Activated CD4-positive, alpha-beta T cell treated with anti-CD3 and anti-CD28 coated beads, Interleukin-10, Interleukin-2, amounts not matched to agents 100 ng/mL and 50 ng/mL, durations not matched to agents 16 hours and 8 hours (primary cell): ENCODE data around the gene HIRA.
"Not testable (repeated sequence)": the region's sequence is repeated elsewhere in the genome, so short reads cannot be mapped to it uniquely, and the experiment has no call there.

Source experiments
- DNase-seq: peaks from one replicate; pipeline ENCODE4 v3.0.0-alpha.2; 2020

Gene HIRA

GRCh38 chr22:19320136-19320535 is 111.4 kb downstream of the HIRA start:
- not testable (repeated sequence) for DNase-seq

- no peak for DNase-seq
Measured at GRCh38 chr22:19319281-19319680, 112.3 kb downstream of the HIRA start.

DNA sequence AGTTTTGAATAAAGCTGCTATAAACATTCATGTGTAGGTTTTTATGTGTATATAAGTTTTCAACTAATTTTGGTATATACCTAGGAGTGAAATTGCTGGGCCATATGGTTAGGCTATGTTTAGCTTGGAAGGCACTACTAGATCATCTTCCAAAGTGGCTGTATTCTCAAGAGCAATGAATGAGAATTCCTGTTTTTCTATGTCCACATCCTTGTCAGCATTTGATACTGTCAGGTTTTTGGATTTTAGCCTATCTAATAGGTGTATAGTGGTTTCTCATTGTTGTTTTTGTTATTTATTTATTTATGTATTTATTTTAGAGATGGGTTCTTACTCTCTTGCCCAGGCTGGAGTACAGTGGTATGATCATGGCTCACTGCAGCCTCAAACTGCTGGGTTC is 113.7 kb downstream of the HIRA start:
- DNase-seq: no peak

DNA sequence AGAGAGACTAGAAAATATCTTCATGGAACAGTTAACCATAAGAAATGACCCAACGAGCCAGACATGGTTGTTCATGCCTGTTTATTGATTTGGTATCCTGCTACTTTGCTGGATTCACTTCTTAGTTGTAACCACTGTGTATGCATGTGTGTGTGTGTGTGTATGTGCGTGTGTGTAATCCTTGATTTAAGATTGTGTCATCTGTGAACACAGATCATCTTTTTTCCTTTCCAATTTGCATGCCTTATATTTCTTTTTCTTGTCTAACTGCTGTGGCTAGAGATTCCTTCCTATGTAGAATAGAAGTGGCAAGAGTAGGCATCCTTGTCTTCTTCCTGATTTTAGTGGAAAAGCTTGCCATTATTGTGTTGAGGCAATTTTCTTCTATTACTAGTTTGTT is 123.7 kb downstream of the HIRA start:
- no peak for DNase-seq

DNA sequence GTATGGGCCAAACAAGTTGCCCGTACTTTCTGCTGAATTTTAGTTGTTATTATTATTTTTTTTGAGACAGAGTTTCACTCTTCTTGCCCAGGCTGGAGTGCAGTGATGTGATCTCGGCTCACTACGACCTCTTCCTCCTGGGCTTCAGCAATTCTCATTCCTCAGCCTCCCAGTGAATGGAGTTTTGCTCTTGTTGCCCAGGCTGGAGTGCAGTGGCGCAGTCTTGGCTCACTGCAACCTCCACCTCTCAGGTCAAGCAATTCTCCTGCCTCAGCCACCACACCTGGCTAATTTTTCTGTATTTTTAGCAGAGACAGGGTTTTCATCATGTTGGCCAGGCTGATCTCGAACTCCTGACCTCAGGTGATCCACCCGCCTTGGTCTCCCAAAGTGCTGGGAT is 125.0 kb downstream of the HIRA start:
- not testable (repeated sequence) for DNase-seq

DNA sequence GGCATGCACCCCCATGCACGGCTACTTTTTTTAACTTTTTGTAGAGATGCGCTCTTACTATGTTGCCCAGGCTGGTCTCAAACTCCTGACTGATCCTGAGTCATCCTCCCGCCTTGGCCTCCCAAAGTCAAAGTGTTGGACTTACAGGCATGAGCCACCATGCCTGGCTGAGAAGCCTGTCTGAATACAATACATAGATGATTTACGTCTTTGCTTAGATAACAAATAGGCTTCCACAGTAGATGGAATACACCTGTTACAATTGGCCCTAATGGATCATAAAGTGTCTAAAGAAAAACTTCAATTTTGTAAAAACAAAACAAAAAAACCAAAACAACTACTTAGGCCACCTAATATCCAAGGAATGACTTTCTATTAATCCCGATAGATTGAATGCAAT is 127.0 kb downstream of the HIRA start:
- DNase-seq: no peak

DNA sequence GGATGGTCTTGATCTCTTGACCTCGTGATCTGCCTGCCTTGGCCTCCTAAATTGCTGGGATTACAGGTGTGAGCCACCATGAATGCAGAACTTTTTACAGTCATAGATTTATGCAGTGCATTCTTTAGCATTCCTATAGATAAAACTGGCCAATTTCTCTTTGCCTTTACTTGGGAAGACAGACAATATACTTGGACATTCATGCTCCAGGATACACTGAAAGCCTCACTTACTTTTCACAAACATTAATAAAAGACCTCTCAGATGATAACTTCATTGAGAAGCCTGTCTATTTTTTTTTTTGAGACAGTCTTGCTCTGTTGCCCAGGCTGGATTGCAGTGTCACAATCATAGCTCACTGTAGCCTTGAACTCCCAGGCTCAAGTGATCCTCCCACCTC is 127.7 kb downstream of the HIRA start:
- no peak for DNase-seq

DNA sequence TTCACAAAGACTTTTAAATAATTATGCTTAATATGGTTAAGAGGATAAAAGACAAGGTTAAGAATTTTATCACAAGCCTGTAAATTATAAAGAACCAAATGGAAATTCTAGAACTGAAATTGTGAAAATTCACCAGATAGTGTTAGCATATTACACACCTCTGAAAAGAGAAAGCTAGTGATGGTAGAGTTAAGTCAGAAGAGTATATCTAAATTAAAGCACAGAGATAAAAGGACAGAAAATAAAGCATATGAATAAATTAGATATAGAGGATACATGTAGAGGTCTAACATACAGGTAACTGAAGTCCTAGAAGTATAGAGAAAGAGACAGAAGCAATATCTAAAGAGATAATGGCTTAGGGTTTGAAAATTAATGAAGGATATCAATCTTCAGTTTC is 135.8 kb downstream of the HIRA start:
- no peak for DNase-seq

DNA sequence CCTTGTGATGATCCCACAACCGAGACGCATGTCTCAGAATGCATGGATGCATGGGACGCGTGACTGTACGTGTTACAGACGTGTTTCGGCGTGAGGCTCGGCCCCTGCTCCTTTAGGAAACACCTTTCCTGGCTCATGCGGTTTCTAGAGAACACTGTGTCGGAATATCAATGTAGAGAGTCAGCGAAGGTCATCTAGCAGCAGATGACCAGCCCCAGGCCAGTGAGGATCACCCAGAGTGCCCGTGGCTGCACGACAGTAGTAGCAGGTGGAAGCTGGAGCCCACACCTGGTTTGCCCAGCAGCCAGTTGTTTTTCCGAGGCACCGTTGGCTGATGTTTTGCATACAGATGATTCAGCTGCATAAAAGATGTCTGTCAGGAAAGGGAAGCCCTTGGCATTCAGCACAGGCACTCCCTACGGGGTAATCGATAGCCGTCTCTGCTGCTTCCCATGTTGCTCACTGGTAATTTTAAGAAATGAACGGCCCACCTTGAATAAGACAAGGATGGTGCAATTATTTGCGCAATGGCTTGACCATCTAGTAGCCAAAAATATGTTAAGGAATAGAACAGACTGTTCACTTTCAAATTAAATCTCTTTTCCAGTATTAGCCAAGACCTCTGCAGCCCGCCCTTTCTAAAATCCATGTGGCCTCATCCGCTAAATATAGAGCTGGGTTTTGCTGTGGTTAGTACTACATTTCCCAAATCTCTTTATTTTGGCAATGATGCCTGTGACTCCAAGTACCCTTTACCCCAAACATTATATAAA is 138.9 kb downstream of the HIRA start:
- DNase-seq: no peak

DNA sequence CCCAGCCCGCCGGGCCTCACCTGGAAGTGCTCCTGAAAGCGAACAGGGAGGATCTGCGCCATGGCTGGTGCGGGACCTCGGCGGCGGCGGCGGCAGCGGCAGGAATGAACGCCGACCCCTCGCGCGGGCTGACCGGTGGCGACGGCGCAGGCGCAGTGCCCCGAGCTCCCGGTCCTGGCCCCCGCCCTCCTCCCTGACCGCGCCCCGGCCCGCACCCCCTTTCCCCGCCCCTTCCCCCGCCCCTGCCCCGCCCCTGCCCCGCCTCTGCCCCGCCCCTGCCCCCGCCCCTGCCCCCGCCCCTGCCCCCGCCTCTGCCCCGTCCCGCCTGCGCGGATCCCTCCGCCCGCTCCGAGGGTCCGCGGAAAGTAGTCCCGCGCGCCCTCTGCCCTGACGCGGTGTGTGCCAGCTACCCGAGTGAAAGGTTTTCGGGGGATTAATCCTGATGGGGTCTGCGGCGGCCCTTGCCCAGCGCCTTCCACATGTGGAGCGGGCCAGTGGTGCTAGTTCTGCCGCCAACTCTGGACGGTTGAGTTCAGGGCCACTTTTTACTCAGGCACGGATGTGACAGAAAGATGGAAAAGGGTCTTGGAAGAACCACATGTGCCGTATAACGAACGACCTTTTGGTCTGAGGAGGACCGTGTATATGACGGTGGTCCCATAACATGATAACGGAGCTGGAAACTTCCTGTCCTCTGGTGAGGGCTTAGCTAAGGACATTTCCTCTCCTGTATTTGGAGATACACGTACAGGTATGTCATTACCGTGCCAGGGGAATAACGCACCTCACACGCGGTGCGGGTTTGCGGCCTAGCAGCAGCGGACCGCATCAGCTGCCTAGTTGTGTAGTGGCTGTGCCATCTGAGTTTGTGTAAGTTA is 139.7 kb downstream of the HIRA start, which contains the start of gene CLTCL1:
Gene CLTCL1 (minus strand): TSS at position 140 of the 878 bp plus-strand sequence. CDS start 78 bp downstream, at position 62.
- DNase-seq: peak; percentile 77

GRCh38 chr22:19291218-19291579 is 140.3 kb downstream of the HIRA start:
- DNase-seq: peak; percentile 10

DNA sequence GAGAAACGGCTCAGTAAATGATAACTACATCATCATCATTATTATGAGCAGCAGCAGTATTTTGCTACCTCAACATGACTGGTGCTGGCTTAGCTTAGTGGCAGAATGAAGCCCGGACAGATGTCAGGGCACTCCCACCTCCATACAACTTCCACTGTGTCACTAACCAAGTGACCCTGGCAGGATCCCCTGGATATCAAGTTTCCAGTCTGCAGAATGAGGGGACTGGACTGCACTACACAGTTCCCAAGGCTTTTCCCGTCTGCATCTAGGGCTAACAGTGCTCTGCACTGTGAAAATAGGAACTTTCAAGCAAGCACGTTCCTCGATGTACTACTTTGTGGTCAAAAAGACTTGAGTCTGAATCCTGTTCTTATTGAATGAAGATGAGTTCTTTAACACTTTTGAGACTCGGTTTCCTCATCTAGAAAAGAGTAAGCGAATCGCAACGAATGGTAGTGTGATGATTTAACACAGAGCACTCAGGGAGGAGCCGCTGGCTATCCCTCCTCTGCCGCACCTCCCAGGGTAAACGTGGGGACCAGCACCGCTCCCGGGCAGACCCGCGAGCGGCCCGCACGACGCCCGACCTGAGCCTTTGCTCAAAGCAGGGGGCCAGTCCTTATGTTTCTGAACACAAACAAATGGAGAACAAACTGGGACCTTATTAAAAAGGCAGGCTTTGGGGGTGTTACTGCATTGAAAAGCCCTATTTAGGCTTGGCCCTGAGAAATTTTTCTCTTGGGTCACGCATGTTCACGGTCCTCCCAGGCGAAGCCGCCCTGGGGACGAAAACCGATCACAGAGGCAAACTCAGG is 140.9 kb downstream of the HIRA start:
- DNase-seq: no peak

GRCh38 chr22:19289475-19290161 is 141.9 kb downstream of the HIRA start:
- DNase-seq: peak; percentile 18

DNA sequence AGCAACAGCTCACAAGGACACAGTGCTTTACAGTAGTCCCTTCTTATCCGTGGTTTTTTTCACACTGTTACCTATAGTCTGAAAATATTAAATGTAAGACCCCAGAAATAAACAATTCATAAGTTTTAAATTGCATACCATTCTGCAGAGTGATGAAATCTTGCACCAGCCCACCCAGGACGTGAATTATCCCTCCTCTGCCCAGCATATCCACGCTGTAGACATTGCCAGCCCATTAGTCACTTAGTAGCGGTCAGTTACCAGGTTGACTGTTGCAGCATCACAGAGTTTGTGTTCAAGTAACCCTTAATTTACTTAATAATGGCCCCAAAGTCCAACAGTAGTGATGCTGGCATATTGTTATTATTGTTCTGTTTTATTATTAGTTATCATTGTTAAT is 143.6 kb downstream of the HIRA start:
- no peak for DNase-seq

DNA sequence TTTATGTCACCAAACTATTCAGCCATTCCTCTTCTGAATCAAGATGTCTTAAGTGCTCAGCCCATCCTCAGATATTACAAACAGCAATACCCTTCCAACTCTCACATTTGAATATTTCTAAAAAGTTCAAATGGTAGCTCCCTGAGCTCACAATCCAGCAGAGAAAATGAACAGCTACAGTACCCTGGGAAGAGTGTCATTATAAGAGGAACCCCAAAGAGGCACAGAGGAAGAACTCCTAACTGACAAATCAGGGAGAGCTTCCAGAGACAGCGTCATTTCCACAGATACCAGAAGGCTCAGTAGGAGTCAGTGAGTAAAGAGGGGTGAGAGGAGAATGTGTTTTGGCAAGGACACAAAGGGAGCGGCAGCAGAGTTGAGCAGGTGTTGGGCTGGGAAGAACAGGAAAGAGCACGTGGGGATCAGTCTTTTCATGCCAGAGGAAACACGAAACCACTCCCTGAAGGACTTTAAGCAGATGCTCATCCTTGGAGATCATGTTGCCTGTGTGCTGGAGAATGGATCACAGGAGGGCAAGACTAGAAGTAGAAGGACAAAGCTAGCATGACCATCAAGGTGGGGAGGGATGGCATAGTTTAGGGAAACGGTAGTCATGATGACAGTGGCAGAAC is 144.3 kb downstream of the HIRA start:
- no peak for DNase-seq

- no peak for DNase-seq
Measured at GRCh38 chr22:19285831-19286230, 145.7 kb downstream of the HIRA start.
